GM12875 (cell line): Measurements from ENCODE around the gene KRTAP10-5.

ENCODE experiments used
- H3K4me3 ChIP-seq: one replicate; pipeline ENCODE4 v1.5.1; 2011; ENCODE audit warnings: low read depth, low read length, control low read depth
- TF ChIP-seq, protein P1 (sequence below): IDR thresholded peaks from 2 replicates; pipeline ENCODE4 v1.5.1; 2011; ENCODE audit warnings: low read depth, mild to moderate bottlenecking, control low read depth, inconsistent platforms, low read length, moderate library complexity, borderline replicate concordance; ENCODE audit not compliant: insufficient read depth

KRTAP10-5 gene

DNA sequence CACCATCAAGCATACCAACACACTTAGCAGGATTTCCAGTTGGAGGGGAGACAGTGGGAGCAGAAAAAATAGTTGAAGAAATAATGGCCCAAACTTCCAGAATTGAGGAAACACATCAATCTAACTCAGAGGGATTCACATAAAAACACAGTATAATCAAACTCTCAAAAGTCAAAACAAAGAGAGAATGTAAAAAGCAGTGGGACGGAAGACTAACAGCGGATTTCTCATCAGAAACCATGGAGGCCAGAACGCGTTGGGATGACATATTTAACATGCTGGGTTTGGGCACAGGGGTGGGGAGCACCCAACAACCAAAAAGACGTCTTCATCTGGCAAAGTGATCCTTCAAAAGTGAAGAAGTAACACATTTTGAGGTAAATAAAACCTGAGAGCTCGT lies 39.5 kb upstream of the KRTAP10-5 start:
- TF ChIP-seq, protein P1, sequence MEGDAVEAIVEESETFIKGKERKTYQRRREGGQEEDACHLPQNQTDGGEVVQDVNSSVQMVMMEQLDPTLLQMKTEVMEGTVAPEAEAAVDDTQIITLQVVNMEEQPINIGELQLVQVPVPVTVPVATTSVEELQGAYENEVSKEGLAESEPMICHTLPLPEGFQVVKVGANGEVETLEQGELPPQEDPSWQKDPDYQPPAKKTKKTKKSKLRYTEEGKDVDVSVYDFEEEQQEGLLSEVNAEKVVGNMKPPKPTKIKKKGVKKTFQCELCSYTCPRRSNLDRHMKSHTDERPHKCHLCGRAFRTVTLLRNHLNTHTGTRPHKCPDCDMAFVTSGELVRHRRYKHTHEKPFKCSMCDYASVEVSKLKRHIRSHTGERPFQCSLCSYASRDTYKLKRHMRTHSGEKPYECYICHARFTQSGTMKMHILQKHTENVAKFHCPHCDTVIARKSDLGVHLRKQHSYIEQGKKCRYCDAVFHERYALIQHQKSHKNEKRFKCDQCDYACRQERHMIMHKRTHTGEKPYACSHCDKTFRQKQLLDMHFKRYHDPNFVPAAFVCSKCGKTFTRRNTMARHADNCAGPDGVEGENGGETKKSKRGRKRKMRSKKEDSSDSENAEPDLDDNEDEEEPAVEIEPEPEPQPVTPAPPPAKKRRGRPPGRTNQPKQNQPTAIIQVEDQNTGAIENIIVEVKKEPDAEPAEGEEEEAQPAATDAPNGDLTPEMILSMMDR: no peak
- H3K4me3 ChIP-seq: no peak overlapping the region

DNA sequence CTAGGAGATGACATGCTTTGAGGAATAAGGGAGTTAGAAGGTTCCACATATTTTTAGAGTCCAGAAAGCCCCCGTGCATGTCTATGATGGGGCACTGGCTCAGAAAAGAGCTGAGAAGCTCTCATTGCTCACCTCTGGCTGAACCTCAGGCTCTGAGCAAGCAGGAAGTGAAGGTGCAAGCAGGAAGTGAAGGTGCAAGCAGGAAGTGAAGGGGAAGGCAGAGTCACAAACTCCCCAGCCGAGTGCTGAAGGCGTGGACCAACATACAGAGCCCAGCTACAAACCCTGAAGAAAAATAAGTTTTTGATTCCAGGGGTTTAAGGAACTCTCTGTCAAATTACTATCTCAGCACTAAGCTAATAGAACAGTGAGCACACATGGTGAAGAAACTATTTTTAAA lies 38.5 kb upstream of the KRTAP10-5 start:
- TF ChIP-seq, protein P1: no peak

DNA sequence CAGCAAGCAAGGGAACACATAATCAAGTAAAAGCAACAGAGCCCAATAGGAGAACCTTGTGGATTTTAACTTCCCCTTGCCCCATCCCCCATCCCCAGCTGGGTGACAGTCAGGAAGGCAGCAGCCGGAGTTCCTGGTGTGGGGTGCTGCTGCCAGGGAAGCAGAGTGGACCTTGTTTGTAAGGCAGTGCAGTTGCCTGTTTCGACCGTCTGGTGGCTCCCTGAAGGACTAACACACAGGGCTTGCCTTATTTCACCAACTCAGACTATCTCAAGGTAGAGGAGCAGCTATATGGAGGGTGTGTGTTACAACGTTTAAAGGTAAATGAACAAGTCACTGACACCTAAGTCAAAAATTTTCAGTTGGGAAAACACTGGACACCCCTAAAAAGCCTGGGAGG lies 38.1 kb upstream of the KRTAP10-5 start:
- TF ChIP-seq, protein P1: 0 out of 2 replicates have a peak, but pooled peaks have one; percentile 3
- no peak overlapping the region for H3K4me3 ChIP-seq

More for the DNA sequence above, 38.5 kb upstream of the KRTAP10-5 start:
- no peak overlapping the region for H3K4me3 ChIP-seq

DNA sequence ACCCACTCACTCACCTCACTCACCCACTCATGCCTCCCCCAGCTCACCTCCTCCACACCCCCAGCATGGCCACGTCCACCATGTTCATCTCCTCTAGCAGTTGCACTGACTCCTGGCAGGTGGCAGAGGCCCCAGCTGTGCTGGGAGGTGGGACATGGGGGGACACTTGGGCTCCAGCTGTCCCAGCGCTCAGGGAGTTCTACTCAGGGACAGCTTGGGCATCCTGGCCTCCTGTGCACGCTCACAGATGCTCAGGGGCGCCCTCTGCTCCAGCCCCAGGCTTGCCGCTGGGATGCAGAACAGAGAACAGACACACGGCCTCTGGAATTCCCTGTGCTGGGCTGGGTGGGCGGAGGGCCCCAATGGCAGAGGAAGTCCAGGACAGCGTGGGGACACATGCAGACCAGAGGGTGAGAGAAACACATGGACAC lies 36.7 kb upstream of the KRTAP10-5 start:
- TF ChIP-seq, protein P1: no peak
- H3K4me3 ChIP-seq: no peak overlapping the region

DNA sequence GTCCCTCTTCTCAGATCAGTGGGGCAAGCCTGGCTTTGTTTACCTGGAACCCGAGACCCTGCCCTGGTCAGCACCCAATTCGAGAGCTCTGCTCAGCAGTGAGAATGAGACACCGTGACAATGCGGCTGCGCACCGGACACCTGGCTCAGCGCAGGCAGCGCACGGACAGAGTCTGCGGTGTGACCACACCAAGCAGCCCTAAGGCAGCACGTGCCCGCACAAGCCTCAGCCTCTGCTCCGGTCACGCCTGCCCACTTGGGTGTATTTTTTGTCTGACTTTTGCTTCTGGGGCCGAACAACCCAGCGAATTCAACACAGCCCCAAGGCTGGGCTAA lies 36.2 kb upstream of the KRTAP10-5 start:
- TF ChIP-seq, protein P1: no peak
- no peak overlapping the region for H3K4me3 ChIP-seq

DNA sequence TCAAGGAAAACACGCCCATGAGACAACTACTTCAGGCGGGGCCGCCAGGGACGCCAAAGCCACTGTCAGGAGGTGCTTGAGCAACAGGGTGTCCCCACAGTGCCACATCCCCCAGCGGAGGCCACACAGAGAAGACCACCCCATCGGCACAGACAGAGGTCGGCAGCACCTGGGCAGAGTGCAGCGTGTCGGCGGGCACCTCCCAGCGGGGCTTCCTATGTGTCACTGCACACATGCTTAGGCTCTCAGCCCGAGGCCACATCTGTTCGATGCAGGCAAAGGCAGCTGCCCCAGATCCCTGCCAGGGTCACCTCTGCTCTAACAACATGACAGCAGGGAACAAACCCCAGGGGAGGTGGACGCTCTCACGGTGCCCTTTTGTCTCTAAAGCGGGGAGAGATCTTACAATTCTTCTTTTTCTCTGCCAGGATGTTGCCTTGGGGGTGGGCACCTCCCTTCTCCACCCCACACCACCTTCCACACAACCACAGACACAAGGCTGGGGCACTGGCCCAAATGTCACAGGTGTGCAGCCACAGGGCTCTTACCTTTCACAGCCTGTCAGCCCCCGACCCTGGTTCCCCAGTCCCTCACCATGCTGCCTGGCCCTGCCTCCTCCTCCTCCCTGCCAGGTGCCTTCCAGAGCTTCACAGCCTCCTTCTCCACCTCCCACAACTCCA lies 35.6 kb upstream of the KRTAP10-5 start:
- TF ChIP-seq, protein P1: no peak
- no peak overlapping the region for H3K4me3 ChIP-seq

DNA sequence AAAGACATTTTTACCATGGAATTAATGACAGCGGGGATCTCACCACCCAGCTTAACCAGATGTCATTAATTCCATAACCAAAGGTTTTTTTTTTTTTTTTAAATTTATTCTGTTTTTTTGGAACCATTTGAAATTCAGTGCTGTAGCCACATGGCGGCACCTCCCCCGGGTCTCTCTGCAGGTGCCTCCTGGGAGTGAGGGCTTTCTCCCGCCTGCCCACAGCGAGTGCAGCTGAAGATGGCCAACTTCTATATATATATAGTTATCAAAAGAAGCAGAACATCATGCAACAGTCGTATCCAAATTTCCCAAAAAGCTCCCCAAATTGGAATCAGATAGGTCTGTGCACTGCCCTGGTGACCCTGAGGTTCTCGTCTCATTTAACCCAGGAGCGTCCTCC lies 35.1 kb upstream of the KRTAP10-5 start:
- H3K4me3 ChIP-seq: no peak overlapping the region
- TF ChIP-seq, protein P1: no peak
